Measurements from ENCODE around the gene SDCCAG8.

The SDCCAG8 gene

GRCh38 chr1:243270097-243270864, 14.4 kb downstream of the SDCCAG8 start:
- no peak overlapping the region for H3K4me3 Mint-ChIP-seq
- H3K36me3 Mint-ChIP-seq (ENCODE audit: low read depth), result peaks cover 22% of the 10 kb centered on the region
- H3K27ac Mint-ChIP-seq, result no peak overlapping the region

DNA sequence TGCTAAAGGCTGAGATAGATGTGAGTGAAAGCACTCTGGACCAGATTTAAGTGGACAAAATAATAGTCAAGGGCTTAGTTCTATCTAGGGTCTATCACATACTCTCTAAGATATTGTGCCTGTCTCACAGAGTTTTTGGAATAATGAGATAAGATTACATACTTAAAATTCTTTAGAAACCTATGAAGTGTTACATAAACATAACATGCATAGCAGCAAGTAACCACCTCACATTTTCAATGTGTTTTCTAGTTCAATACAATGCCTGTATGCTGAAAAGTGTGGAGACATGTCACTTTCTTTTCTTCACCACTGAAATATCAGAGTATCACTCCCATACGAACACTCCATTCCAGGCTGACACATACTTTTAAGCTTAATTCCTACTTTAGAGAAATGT, 16.2 kb downstream of the SDCCAG8 start:
- no peak overlapping the region for H3K27ac Mint-ChIP-seq
- H3K4me1 Mint-ChIP-seq, result peaks cover 12% of the 10 kb centered on the region
- TF ChIP-seq, protein P1, sequence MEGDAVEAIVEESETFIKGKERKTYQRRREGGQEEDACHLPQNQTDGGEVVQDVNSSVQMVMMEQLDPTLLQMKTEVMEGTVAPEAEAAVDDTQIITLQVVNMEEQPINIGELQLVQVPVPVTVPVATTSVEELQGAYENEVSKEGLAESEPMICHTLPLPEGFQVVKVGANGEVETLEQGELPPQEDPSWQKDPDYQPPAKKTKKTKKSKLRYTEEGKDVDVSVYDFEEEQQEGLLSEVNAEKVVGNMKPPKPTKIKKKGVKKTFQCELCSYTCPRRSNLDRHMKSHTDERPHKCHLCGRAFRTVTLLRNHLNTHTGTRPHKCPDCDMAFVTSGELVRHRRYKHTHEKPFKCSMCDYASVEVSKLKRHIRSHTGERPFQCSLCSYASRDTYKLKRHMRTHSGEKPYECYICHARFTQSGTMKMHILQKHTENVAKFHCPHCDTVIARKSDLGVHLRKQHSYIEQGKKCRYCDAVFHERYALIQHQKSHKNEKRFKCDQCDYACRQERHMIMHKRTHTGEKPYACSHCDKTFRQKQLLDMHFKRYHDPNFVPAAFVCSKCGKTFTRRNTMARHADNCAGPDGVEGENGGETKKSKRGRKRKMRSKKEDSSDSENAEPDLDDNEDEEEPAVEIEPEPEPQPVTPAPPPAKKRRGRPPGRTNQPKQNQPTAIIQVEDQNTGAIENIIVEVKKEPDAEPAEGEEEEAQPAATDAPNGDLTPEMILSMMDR (IDR thresholded peaks at IDR 0.05), result no peak
- H3K36me3 Mint-ChIP-seq (ENCODE audit: low read depth), result peaks cover 39% of the 10 kb centered on the region
- DNase-seq, result no peak
- H3K4me3 Mint-ChIP-seq, result no peak overlapping the region
- no peaks in the 10 kb centered on the region for H3K9me3 Mint-ChIP-seq
- peaks cover under 1% of the 10 kb centered on the region for H3K27me3 Mint-ChIP-seq (ENCODE audit: low read depth, poor library complexity)

More at GRCh38 chr1:243270097-243270864, 14.4 kb downstream of the SDCCAG8 start:
- peaks cover 12% of the 10 kb centered on the region for H3K4me1 Mint-ChIP-seq
- peaks cover 4% of the 10 kb centered on the region for H3K27me3 Mint-ChIP-seq (ENCODE audit: low read depth, poor library complexity)
- DNase-seq, result no peak
- H3K9me3 Mint-ChIP-seq, result no peaks in the 10 kb centered on the region
- TF ChIP-seq, protein P1 (IDR thresholded peaks at IDR 0.05), result no peak

GRCh38 chr1:243272401-243272800, 16.6 kb downstream of the SDCCAG8 start:
- Mint-ChIP-seq H3K9me3 (no peaks in the 10 kb centered on the region), H3K4me1 (peaks cover 12% of the 10 kb centered on the region), H3K27ac (no peak overlapping the region), H3K4me3 (no peak overlapping the region), H3K36me3 (ENCODE audit: low read depth) (peaks cover 43% of the 10 kb centered on the region), H3K27me3 (ENCODE audit: low read depth, poor library complexity) (no peaks in the 10 kb centered on the region)
- TF ChIP-seq, protein P1 (IDR thresholded peaks at IDR 0.05), result no peak
- no peak for DNase-seq

DNA sequence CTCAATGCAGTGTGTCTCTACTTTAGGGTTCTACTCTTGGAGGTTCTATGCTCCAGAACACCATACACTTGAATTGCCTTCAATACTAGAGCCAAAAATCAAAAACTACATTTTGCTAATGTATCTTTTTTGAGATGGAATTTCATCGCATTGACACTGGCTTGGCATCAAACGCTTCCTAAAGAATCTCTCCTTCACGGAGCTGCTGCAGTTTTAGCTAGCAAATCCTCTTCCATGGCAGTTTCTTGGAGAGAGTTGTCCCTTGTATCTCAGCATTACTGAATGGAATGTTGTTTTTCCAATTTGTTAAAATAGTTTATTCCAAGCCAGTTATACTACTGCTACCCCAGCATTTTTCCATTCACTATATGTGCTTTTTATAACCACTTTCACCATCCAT, 17.7 kb downstream of the SDCCAG8 start:
- peaks cover 50% of the 10 kb centered on the region for H3K36me3 Mint-ChIP-seq (ENCODE audit: low read depth)
- peaks cover 12% of the 10 kb centered on the region for H3K4me1 Mint-ChIP-seq
- no peaks in the 10 kb centered on the region for H3K9me3 Mint-ChIP-seq
- no peak overlapping the region for H3K4me3 Mint-ChIP-seq
- no peaks in the 10 kb centered on the region for H3K27me3 Mint-ChIP-seq (ENCODE audit: low read depth, poor library complexity)
- H3K27ac Mint-ChIP-seq, result no peak overlapping the region
- no peak for DNase-seq
- TF ChIP-seq, protein P1 (IDR thresholded peaks at IDR 0.05), result no peak

GRCh38 chr1:243273945-243274344, 18.1 kb downstream of the SDCCAG8 start:
- Mint-ChIP-seq H3K9me3 (no peaks in the 10 kb centered on the region), H3K36me3 (ENCODE audit: low read depth) (peaks cover 50% of the 10 kb centered on the region), H3K27ac (no peak overlapping the region), H3K4me3 (no peak overlapping the region), H3K27me3 (ENCODE audit: low read depth, poor library complexity) (no peaks in the 10 kb centered on the region), H3K4me1 (peaks cover 8% of the 10 kb centered on the region)
- no peak for DNase-seq
- TF ChIP-seq, protein P1 (IDR thresholded peaks at IDR 0.05), result no peak

DNA sequence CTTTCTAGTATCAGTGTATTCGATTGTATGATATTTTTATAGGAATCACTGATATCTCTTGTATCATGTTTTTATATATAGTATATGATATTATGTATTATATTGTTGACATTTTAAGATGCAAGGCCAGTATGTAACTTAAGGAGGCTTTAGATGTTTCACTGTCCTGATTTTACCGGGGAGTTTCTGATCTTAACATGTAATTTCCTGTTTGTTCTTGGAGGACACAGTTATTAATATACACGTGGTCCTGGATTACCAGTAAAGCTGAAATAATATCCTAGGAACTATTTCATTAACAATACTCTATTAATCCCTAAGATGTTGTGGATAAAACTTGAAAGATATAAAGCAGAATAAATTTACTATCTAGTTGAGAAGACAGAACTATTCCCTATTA, 19.5 kb downstream of the SDCCAG8 start:
- TF ChIP-seq, protein P1 (IDR thresholded peaks at IDR 0.05), result no peak
- no peaks in the 10 kb centered on the region for H3K27me3 Mint-ChIP-seq (ENCODE audit: low read depth, poor library complexity)
- DNase-seq, result no peak
- no peaks in the 10 kb centered on the region for H3K9me3 Mint-ChIP-seq
- H3K4me1 Mint-ChIP-seq, result peaks cover 4% of the 10 kb centered on the region
- no peak overlapping the region for H3K27ac Mint-ChIP-seq
- H3K4me3 Mint-ChIP-seq, result no peak overlapping the region
- H3K36me3 Mint-ChIP-seq (ENCODE audit: low read depth), result peaks cover 50% of the 10 kb centered on the region
